NCI-H446 (cell line): Measurements from ENCODE around the gene GPRC5C.

Source experiments
- DNase-seq, 2 experiments: peaks; one replicate each; lab custom pipeline; 2025; lab: John Stamatoyannopoulos, UW

Gene GPRC5C

DNA sequence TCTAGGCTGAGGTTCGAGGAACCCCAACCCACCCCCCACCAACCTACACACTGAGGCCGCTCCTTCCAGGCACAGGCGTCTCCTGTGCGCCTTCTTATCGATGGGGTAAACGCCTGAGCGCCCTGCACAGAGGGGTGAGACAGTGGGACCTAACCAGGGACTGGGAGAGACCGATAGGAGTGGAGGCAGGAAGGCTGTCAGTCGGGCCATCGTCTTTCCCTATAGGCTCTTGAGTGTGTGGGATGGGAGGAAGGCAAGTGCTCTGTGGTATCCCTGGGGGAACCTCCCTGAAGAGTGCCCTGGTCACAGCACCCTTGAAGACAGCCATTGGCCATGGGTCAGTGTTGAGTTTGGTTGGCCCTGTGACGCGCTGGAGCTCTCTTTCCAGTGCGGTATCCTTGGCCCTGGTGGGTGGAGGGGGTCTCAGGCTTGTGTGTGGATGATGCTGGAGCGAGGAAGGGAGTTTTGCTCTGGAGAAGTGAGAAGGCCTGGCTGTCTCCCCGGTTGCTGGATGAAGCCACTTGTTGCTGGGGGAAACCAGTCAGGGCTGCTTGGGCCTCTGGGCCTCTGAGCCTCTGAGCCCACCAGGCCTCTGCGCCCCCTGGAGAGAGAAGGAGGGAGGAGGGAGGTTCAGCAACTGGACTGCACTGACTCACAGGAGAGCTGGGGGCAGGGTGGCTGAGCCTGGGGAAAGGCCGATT lies 1.7 kb downstream of the GPRC5C start:
- no peak for DNase-seq

DNA sequence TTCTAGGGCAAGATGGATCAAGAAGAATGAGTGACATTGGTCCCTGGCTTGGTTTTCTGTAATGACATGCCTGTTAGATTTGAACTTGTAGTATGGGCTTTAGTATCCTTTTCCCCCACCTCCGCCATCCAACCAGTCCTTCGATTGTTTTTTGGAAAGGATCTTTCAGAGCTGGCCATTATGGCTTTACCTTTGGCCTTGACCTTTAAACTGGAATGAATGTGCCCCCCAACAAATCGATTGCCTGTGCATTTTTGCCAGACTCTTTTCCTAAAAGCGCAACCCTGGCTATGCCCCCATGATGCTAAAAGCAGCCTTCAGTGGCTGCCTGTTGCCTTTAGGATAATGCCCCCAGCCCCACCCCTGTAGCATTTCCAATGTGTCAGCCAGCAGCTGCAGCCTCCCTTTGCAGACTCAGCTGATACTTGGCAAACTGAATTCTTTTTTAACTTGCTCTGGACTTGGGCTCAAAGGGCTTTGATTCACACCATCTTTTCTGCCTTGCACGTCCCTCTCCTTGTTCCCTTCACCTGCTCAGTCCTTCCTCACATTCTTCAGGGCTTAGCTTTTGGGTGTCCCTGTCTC lies 4.0 kb downstream of the GPRC5C start:
- DNase-seq, result no peak

DNA sequence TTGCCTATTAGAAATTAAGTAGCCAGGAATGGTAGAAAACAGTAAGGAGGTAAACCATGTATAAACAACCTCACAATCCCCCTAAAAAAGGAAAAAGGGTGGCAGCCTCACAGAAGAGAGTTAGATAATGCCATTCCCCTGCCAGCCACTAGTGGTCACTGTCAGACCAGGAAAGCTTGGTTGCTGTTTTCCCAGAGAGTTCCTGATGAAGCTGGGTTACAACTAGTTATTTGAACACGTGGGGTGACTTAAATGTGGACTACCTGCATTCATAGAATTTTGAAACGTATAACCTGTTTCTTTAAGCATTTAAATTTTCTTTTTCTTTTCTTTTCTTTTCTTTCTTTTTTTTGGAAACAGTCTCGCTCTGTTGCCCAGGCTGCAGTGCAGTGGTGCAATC lies 5.8 kb downstream of the GPRC5C start:
- no peak for DNase-seq

DNA sequence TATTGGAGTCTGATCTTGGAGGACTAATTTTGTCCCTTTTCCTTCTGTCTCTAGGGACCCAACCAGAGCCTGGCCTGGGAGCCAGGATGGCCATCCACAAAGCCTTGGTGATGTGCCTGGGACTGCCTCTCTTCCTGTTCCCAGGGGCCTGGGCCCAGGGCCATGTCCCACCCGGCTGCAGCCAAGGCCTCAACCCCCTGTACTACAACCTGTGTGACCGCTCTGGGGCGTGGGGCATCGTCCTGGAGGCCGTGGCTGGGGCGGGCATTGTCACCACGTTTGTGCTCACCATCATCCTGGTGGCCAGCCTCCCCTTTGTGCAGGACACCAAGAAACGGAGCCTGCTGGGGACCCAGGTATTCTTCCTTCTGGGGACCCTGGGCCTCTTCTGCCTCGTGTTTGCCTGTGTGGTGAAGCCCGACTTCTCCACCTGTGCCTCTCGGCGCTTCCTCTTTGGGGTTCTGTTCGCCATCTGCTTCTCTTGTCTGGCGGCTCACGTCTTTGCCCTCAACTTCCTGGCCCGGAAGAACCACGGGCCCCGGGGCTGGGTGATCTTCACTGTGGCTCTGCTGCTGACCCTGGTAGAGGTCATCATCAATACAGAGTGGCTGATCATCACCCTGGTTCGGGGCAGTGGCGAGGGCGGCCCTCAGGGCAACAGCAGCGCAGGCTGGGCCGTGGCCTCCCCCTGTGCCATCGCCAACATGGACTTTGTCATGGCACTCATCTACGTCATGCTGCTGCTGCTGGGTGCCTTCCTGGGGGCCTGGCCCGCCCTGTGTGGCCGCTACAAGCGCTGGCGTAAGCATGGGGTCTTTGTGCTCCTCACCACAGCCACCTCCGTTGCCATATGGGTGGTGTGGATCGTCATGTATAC lies 8.0 kb downstream of the GPRC5C start:
- no peak for DNase-seq

DNA sequence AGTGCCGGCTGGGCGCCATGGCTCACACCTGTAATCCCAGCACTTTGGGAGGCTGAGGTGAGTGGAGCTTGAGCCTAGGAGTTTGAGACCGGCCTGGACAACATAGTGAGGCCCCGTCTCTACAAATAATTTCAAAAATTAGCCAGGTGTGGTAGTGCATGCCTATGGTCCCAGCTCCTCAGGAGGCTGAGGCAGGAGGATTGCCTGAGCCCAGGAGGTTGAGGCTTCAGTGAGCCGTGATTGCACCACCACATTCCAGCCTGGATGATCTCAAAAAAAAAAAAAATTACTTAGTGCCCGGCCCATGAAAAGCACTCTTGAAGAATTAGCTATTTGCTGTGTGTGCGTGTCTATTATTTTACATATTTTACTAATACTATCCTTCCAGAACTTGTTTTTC lies 9.6 kb downstream of the GPRC5C start:
- DNase-seq, result no peak

DNA sequence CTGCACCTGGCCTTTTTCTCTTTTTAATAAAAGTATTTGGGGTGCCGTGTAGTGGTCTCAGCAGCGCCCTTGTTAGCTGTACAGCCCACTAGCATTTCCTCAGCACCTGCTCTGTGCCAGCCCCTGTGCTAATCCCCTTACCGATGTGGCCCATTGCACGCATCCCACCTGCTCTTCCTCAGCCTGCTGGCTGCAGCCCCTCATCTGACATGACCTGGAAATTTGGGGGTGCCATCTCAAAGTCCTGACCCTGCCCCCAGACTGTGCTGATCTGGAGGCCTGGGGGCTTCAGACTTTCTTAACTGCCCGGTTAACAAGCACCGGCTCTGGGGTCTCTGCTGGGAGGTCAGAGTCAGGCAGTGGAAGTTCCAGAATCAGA lies 10.4 kb downstream of the GPRC5C start:
- DNase-seq, result no peak

DNA sequence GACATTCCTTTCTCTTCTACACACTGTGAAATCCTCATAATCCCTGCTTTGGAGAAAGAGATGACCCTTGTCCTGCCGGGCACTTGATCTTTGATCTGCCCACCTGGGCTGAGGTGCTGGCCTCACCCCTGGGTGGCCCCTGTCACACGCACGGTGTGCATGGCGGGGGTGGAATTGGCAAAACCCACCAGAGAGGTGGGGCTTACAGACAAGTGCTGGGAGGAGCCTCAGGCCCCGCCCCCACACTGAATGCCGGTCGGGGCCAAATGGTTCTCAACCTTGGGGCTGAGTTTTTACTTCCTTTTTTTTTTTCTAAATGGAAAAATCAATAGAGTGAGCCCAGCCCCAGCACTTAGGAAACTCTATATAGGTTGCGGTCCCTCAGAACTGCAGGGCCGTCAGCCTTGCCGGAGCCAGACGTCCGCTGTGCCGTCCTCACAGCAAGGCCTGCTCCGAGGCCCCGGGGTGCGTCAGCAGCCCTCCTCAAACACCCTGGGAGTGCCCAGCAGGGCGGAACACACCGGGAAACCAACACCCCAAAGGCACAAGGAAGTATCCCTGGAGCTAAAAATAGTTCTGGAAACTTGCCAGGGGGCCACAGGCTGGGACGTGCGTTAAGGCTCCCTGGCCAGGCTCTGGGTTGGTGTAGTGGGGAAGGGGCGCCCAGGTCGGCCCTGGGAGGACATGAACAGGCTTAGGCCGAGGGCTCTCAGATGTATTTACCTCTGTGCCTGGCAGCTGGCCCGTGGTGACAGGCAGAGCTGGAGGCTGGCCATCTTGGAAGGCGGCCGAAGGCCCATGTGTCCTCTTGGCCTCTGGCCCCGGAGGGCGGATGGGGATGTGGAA lies 11.0 kb downstream of the GPRC5C start:
- DNase-seq, result peak; percentile 53 to 89

DNA sequence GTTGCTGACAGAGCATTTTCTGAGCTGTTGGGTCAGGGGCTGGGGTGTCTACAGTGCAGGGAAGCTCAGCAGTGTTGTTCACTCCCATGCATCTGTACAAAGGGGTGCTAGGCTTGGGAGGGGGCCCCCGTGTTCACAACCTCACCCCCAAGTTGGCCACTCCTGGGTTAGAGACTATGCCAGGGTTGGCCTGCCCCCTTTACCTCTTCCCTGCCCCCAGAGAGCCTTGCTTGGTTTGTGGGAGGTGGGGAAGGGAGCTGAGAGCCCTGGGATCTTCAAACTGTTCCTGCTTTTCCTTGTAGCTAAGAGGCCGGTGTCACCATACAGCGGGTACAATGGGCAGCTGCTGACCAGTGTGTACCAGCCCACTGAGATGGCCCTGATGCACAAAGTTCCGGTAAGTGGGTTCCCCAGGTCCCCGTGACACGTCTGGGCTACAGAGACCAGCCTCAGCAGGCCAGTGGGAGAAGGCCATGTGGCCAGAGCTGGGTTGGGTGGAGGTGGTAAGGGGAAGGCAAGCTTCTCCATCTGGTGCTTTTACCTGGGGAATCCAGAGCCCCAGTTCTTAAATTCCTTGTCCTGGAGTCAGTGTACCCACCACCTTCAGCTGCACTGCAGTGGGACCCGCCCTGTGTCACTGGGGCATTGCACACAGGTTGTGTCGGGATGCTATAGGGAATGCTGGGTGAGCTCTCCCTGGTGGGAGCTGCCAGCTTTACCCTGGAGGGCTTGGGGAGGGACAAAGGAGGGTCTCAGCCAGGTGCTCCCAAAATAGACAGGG lies 11.8 kb downstream of the GPRC5C start:
- DNase-seq, result no peak

DNA sequence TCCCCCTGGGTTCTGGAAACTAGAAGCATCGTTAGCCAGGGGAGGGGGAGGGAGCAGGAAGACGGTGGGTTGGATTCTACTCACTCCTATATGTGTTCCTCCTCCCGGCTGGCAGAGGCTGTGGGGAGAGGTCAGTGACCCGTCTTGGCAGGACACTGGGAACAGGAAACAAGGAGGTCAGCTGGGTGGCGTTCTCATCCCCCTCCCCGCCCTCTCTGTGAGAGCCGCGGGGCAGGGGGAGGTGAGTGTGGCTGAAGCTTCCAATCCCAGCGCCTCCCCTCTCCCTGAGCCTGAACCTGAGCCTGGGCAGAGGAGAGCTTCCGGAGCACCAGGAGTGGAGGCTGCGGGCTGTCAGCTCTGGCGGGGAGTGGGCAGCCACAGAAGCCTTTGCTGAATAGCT lies 12.5 kb downstream of the GPRC5C start:
- no peak for DNase-seq

DNA sequence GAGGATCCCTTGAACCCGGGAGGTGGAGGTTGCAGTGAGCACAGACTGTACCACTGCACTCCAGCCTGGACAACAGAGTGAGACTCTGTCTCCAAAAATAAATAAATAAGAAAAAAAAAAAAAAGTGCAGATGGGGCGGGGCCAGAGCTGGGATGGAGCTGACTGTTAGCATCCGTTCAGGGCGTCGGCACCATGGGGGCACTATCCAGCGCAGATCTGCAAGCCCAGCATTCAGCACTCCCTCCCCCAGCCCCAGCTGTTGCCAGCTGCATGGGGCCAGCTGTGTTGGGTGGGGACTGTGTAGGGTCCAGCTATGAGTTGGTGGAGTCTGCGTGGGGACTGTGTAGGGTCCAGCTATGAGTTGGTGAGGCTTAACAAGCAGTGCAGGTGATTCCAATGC lies 13.3 kb downstream of the GPRC5C start:
- DNase-seq, result no peak

DNA sequence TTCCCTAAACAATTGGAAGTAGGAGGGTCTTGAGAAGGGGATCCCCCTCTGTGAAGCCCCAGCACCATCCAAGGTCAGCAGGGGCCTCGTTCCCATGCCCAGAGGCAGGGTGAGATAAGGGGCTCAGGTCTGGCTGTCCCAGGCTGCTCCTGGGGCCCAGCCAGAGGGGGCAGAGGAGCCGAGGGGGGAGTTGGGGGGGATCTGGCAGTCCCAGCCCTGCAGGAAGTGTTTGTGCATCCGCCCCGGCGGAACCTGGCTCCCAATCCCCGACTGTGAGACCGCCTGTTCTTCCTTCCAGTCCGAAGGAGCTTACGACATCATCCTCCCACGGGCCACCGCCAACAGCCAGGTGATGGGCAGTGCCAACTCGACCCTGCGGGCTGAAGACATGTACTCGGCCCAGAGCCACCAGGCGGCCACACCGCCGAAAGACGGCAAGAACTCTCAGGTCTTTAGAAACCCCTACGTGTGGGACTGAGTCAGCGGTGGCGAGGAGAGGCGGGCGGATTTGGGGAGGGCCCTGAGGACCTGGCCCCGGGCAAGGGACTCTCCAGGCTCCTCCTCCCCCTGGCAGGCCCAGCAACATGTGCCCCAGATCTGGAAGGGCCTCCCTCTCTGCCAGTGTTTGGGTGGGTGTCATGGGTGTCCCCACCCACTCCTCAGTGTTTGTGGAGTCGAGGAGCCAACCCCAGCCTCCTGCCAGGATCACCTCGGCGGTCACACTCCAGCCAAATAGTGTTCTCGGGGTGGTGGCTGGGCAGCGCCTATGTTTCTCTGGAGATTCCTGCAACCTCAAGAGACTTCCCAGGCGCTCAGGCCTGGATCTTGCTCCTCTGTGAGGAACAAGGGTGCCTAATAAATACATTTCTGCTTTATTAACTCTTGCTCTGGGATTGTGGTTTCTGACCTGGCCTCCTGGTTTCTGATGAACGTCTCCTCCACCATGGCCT lies 14.9 kb downstream of the GPRC5C start:
- peak; percentile 36 to 71 for DNase-seq

DNA sequence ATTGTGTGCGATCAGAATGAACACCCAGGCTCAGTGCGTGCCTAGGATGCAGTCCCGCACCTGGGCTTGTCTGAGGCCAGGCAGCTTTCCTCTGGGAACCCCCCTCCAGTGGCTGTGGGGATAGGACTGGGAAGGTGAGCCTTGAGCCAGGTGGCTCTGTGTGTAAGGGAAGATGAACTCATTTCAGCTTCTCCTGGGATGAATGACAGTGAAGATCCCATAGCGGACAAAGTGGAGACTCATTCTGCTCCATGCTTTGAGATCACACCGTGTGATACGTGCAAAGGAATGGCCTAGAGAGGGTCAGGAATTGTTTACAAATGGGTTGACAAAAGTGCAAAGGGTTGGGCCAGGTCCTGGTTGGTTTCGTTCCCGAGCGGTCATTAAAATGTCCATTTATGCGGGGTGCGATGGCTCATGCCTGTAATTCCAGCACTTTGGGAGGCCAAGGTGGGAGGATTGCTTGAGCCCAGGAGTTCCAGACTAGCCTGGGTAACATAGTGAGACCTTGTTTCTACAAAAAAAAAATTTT lies 15.8 kb downstream of the GPRC5C start:
- DNase-seq, result no peak

DNA sequence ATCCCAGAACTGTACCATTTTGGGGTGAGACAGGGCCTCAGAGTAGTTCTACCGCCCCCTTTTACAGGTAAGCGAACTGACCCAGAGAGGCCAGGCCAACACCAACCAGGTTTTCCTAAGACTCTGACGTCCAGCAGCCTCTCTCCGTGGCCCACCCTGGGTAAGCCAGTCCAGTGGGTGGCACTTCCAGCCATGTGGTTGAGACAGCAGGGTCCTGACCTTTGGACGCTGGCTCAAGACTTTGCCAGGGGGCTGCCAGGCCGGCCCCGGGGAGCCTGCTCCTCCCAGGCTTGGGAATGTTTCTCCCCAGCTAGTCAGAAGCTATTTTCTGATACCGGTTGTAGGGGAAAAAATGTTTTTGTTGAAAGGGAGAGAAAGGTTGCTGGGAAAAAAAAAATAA lies 16.9 kb downstream of the GPRC5C start:
- no peak for DNase-seq

DNA sequence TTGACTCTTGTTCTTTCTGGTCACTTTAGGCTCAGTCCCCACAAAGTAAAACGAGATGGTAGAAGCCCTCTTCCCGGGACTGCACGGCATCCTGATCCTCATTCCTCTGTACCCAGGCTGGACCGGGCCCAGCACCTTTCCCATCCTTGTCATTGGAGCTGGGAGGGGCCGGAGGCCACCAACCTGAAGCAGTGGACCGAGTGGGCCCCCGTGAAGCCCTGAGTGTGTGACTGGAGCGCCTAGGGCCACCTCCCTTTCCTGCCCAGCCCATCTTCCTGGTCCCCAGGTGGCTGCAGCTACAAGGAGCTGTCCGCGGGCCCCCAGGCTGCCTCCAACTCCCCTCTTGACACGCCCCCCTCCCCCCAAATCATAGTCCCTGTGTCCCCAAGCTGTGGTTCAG lies 17.4 kb downstream of the GPRC5C start:
- no peak for DNase-seq

DNA sequence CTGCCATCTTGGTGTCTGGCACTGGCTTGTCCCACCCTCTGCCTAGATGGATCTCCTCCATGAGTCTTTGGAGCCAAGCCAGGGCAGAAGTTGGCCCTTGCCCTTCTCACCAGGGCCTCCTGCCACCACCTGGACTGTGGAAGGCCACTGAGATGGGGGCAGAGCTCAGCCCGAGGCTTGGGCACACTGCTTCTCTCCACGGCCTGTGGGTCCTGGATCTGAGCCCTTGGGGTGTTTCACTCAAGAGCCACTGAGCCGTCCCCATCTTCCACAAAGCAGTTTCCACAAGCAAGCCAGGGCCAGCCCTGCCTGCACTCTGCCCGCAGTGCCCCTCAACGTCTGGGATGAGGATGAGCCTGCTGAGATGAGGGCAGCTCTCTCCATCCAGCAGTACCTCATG lies 17.9 kb downstream of the GPRC5C start:
- no peak for DNase-seq

DNA sequence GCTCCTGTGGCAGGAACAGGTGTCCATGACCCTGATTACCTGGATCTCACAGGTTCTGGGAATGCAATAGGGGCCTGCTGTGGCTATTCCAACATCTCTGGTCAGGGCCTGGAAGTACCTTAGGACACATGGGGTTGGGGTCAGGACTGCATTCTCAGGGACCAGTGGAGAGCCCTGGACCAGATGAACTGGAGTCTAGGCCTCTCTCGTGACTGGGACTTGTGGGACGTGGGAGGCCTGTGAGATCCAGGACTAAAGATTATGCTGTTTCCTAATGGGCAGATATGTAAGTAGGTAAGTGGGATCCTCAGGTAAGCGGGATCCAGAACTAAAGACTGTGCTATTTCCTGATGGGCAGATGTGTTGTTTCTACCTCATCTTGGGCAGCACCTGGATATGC lies 18.3 kb downstream of the GPRC5C start:
- DNase-seq, result no peak

DNA sequence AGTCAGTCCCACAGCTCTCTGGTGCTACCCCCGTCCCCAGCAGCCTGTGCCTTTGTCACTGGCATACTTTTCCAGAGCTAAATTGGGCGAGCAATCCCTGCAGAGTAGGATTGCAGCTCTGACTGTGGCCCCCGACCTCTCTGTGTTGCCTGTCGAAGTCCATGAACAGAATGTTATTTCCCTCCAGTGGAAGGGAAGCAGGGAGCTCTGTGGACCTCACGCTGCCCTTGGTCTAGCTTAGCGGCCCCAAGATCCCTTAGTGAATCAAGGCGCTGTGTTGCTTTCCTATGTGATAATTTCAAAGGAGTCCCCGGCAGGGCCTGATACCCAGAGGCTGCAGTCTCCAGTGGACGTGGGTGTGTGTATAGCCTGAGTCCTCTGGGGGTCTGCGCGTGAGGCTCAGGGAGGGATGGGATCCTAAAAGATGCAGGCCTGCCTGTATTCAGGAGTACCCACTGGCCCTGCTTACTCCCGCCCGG lies 19.1 kb downstream of the GPRC5C start:
- DNase-seq, result no peak

DNA sequence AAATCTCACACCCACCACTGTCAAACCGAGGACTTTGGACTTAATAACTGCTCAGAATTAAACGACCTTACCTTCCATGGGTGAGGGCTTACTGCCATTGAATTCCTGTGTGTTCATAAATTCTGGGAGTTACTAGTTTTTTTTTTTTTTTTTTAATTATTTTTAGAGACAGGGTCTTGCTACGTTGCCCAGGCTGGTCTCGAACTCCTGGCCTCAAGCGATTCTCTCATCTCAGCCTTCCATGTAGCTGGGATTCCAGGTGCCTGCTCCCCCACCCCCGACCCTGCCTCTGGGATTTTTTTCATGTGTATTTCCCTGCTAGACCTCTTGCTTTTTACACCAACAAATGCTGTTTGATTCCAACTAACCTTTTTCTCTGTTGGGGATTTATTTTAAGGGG lies 19.7 kb downstream of the GPRC5C start:
- DNase-seq, result no peak

DNA sequence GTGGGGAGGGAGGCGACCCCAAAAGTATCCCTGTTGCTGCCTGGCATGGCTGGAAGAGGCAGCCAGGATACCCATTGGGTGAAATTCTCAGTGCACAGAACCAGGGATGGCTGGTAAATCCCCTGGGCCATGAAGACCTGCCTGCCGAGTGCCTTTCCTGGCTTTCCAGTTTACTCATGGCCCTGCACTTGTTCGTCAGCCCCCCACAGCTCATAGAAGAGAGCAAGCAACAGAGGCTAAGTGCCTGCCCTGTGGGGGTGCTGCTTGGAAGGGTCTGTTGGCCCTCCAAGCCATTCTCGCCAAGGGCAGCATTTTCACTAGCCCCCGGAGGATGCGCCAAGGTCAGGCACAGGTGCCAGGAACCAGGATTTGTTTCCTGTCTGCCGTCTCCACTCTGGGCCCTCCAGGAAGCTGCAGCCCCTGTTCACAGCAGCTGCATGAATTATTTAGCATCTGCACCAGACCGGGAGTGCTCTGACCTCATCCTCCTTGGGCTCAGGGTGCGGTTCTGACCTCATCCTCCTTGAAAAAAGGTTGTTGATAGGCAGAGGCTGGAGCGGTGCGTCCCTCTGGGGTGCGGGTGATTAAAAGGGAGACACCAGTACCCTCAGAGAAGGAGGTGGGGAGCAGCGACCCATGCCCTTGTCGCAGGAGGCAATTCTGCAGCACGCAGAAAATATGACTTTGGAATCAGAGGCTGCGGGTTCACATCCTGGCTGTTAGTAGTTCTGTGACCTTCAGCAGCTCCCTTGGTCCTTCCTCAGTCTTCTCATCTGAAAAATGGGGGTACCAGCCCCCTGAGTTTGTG lies 20.3 kb downstream of the GPRC5C start:
- DNase-seq, result peak; percentile 53 to 88
